Lower lobe of right lung (tissue), 2 donors: ENCODE results near the gene CCDC28A. TPM values are rescaled to one million over a fixed set of nuclear protein-coding genes. Genes with fewer than 3 reads are reported as not detected.

ENCODE experiments used
- ATAC-seq, 2 donors: fragments of 200-7000 bp; cut with Tn5 transposase; one replicate each; pipeline ENCODE4 v1.9.1; 2020 to 2022; ENCODE audit warnings: mild to moderate bottlenecking in 2 of 2, moderate library complexity in 2 of 2
- DNase-seq: peaks from one replicate; pipeline ENCODE4 v3.0.0-alpha.2; 2020
- H3K27ac ChIP-seq: fragments of 200-600 bp; one replicate; pipeline ENCODE4 v1.8.0; 2022
- H3K27me3 ChIP-seq: fragments of 200-600 bp; one replicate; pipeline ENCODE4 v1.8.0; 2022; ENCODE audit warnings: low read depth
- H3K36me3 ChIP-seq: fragments of 200-600 bp; one replicate; pipeline ENCODE4 v1.8.0; 2022; ENCODE audit warnings: mild to moderate bottlenecking
- H3K4me1 ChIP-seq: fragments of 200-600 bp; one replicate; pipeline ENCODE4 v1.8.0; 2022
- H3K4me3 ChIP-seq: fragments of 200-600 bp; one replicate; pipeline ENCODE4 v1.8.0; 2022; ENCODE audit warnings: mild to moderate bottlenecking
- H3K9me3 ChIP-seq: fragments of 200-600 bp; one replicate; pipeline ENCODE4 v1.8.0; 2022
- intact Hi-C: fragments of 100-400 bp; cut with DNase I; formaldehyde crosslinking; loops from one replicate; pipeline ENCODE4 v1.11.0; 2022
- total RNA-seq: library from RNA; stranded (reverse); fragmentation: NEBNext Ultra II Directional; extraction: Animal tissue kit (Norgen Biotek cat#: 25700); gene quantifications from one replicate; pipeline ENCODE4 v1.2.1, GENCODE V29; 2021
- TF ChIP-seq, protein P1 (sequence below): fragments of 200-600 bp; IDR thresholded peaks from one replicate; pipeline ENCODE4 v1.8.0; 2022; ENCODE audit warnings: antibody characterized with exemption, mild to moderate bottlenecking
- donor health status: DM: no; HTN: yes; CAD: no; lungs with severe emphysema.

The CCDC28A gene
- total RNA-seq, 1 donor from 2014 or later, result 30.8 TPM

DNA sequence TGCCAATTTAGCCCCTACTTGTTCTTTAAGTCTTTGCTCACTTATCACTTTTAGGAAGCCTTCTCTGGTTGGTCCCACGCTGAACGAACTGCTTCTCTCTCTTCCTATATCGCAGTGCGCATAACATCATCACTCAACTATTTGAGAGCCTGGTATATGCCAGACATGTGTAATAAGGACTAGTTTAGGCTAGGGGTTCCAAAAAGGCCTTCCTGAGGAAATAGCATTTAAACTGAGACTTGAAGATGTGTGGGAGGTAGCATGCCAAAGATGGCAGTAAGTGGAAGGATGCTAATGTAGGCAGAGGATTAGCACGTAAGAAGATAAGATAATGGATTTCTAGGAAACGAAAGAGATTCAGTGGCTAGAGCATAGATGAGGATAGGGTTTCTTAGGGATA, 4.8 kb downstream of the CCDC28A start:
- DNase-seq, result no peak
- Histone ChIP-seq H3K36me3 (peaks cover 66% of the 10 kb centered on the region), H3K9me3 (no peaks in the 10 kb centered on the region)

GRCh38 chr6:138782243-138782642, 8.7 kb downstream of the CCDC28A start:
- Histone ChIP-seq H3K4me3 (no peak overlapping the region), H3K27ac (no peak overlapping the region), H3K27me3 (no peaks in the 10 kb centered on the region), H3K4me1 (no peaks in the 10 kb centered on the region), H3K9me3 (no peaks in the 10 kb centered on the region), H3K36me3 (peaks cover 86% of the 10 kb centered on the region)
- TF ChIP-seq, protein P1, sequence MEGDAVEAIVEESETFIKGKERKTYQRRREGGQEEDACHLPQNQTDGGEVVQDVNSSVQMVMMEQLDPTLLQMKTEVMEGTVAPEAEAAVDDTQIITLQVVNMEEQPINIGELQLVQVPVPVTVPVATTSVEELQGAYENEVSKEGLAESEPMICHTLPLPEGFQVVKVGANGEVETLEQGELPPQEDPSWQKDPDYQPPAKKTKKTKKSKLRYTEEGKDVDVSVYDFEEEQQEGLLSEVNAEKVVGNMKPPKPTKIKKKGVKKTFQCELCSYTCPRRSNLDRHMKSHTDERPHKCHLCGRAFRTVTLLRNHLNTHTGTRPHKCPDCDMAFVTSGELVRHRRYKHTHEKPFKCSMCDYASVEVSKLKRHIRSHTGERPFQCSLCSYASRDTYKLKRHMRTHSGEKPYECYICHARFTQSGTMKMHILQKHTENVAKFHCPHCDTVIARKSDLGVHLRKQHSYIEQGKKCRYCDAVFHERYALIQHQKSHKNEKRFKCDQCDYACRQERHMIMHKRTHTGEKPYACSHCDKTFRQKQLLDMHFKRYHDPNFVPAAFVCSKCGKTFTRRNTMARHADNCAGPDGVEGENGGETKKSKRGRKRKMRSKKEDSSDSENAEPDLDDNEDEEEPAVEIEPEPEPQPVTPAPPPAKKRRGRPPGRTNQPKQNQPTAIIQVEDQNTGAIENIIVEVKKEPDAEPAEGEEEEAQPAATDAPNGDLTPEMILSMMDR, result no peak
- intact Hi-C loops, result no loop called here
- no peak for ATAC-seq
- DNase-seq, result no peak

More for the DNA sequence above, 4.8 kb downstream of the CCDC28A start:
- TF ChIP-seq, protein P1, result no peak
- Histone ChIP-seq H3K4me1 (peaks cover 11% of the 10 kb centered on the region), H3K4me3 (no peak overlapping the region), H3K27me3 (no peaks in the 10 kb centered on the region), H3K27ac (no peak overlapping the region)
- intact Hi-C loops, result no loop called here
- ATAC-seq, result no peak

- Histone ChIP-seq H3K27me3 (no peaks in the 10 kb centered on the region), H3K4me3 (no peak overlapping the region), H3K4me1 (no peaks in the 10 kb centered on the region), H3K36me3 (peaks cover 92% of the 10 kb centered on the region), H3K27ac (no peak overlapping the region), H3K9me3 (no peaks in the 10 kb centered on the region)
- TF ChIP-seq, protein P1, result no peak
- no peak for DNase-seq
- ATAC-seq, result no peak
- intact Hi-C loops, result no loop called here
Measured at GRCh38 chr6:138785079-138785478, 11.5 kb downstream of the CCDC28A start.

- Histone ChIP-seq H3K36me3 (peaks cover 92% of the 10 kb centered on the region), H3K4me1 (no peaks in the 10 kb centered on the region), H3K27ac (no peak overlapping the region), H3K27me3 (no peaks in the 10 kb centered on the region), H3K4me3 (no peak overlapping the region), H3K9me3 (no peaks in the 10 kb centered on the region)
- DNase-seq, result no peak
- intact Hi-C loops, result no loop called here
- ATAC-seq, result no peak
- TF ChIP-seq, protein P1, result no peak
Measured at GRCh38 chr6:138785980-138786379, 12.4 kb downstream of the CCDC28A start.

DNA sequence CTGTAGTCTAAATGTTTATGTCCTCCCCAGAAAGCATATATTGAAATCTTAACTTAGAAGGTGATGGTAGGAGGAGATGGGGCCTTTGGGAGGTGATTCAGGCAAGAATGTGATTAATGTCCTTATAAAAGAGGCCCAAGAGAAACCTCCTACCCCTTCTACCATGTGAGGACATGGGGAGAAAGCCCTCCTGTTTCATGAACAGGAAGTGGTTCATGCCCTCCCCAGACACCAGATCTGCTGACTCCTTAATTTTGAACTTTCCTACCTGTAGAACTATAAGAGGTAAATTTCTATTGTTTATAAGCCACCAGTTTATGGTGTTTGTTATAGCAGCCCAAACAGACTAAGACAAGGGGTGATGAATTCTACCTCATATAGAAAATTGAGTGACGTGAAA, 13.6 kb downstream of the CCDC28A start:
- TF ChIP-seq, protein P1, result no peak
- ATAC-seq, result no peak
- Histone ChIP-seq H3K27ac (no peak overlapping the region), H3K36me3 (peaks cover 92% of the 10 kb centered on the region), H3K9me3 (no peaks in the 10 kb centered on the region), H3K27me3 (no peaks in the 10 kb centered on the region), H3K4me1 (no peaks in the 10 kb centered on the region), H3K4me3 (no peak overlapping the region)
- no peak for DNase-seq
- intact Hi-C loops, result no loop called here
